Stimulated activated CD4-positive, alpha-beta T cell treated with anti-CD3 and anti-CD28 coated beads, Interleukin-12 subunit alpha, Interleukin-12 subunit beta, amount 100 ng/mL, for 24 hours (primary cell): ENCODE data around the gene CNOT11.
A peak's percentile ranks its signal among the peaks of the same experiment; 100 is the strongest.
"Not testable (repeated sequence)": the region's sequence is repeated elsewhere in the genome, so short reads cannot be mapped to it uniquely, and the experiment has no call there.

ENCODE experiments used
- DNase-seq, 2 experiments: peaks; one replicate each; pipeline ENCODE4 v3.0.0-alpha.2; 2020; ENCODE audit warnings: low read depth in 2 of 2

CNOT11 gene

DNA sequence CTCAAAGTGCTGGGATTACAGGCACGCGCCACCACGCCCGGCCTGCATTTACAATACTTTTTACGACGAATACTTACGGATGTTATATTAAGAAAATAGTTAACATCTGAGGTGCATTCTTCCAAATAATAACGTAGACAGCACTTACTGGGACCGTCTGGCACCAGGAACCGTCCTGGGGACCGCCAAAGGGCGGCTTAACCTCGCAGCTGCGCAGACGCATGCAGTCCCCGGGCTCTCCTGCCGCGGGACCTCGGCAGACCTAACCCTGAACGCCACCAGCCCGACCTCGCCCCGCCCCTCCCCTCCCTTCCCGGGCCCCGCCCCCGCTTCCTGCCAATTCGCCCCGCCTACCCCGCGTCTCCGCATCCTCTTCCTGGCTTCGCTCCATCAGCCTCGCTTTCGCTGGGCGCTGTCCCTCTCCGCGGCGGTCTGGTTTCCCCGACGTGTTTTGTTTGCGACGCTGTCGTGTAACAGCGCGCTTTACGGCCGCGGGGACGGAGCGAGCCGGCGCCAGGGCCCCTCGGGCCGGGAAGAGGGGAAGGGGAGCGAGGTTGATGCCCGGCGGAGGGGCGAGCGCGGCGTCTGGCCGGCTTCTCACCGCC lies at the start of gene CNOT11:
CNOT11 (plus strand) TSS at position 479 of the 605 bp plus-strand sequence; CDS start at position 558, 79 bp downstream.
- peak; percentile 98 to 99 for DNase-seq

GRCh38 chr2:101204400-101205115 lies 48.1 kb upstream of the CNOT11 start:
- DNase-seq = no peak

- peak in 1 of 2 experiments; percentile 32 for DNase-seq
These were observed 46.9 kb upstream of the CNOT11 start for GRCh38 chr2:101205521-101206479.

DNA sequence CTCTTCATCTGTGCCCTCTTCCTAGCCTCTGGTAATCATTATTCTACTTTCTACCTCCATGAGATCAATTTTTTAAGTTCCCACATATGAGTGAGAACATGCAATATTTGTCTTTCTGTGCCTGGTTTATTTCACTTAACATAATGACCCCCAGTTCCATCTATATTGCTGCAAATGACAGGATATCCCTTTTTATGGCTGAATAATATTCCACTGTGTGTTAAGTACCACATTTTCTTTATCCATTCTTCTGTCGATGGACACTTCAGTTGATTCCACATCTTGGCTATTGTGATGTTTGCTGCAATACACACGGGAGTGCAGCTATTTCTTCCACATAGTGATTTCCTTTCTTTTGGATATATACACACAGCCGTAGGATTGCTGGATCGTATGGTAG lies 43.9 kb upstream of the CNOT11 start:
- no peak for DNase-seq

- DNase-seq = no peak
These were observed 33.4 kb upstream of the CNOT11 start for GRCh38 chr2:101219246-101219645.

- not testable (repeated sequence) for DNase-seq
These were observed 32.6 kb upstream of the CNOT11 start for GRCh38 chr2:101220091-101220490.

DNA sequence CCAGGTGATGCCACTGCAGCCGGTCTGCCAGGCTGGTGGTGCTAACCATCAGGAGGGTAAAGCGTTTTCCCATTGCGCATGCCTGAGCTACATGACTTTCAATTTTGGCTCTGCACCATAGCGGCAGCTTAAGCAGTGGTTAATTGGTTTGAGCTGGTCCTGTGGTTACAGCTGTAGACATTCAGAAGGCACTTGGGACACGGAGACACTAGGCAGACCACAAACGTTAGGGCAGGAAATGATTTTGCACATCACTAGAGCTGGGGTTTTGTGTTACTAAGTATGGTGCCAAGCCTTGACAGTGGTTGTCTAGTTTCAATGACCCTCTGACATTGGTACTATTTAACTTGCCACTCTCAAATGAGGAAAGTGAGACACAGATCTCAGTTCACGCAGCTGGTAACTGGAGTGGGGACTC lies 28.9 kb upstream of the CNOT11 start:
- DNase-seq = peak; percentile 4 to 5

DNA sequence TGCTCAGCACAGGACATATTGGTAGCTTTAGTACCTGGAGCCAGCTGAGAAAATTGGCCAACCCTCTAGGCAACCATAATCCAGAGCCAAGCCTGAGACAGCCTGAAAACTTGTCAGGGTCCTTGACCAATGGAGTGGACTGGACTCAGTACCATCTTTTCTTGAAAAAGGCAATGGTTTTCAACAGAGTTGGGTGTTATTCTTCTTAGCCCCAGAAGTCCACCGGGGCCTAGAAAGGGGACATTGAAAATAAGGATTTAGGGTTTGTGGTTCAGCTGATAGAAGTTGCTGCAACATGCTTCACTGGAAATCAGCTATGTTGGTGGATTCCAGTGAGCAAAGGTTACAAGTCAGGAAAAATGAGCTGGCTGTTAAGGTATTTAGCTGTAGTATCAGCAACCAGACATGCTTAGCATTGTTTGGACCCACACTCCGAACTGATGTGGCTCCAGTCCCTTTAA lies 22.1 kb upstream of the CNOT11 start:
- no peak for DNase-seq

DNA sequence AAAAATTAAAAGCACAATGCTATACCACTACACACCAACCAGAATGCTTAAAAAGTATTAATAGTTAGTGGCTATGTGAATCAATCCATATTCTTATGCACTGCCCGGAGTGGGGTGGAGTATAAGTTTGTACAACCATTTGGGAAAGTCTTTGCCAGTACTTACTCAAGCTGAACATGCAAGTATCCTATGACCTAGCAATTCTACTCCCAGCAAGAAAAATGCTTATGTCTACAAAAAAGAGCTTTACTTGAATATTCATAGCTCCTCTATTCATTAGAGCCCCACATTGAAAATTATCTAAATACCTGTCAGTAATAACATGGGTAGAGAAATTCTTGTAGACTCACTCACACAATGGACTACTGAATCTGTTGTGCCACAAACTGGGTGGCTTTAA lies 21.4 kb upstream of the CNOT11 start:
- DNase-seq = no peak

DNA sequence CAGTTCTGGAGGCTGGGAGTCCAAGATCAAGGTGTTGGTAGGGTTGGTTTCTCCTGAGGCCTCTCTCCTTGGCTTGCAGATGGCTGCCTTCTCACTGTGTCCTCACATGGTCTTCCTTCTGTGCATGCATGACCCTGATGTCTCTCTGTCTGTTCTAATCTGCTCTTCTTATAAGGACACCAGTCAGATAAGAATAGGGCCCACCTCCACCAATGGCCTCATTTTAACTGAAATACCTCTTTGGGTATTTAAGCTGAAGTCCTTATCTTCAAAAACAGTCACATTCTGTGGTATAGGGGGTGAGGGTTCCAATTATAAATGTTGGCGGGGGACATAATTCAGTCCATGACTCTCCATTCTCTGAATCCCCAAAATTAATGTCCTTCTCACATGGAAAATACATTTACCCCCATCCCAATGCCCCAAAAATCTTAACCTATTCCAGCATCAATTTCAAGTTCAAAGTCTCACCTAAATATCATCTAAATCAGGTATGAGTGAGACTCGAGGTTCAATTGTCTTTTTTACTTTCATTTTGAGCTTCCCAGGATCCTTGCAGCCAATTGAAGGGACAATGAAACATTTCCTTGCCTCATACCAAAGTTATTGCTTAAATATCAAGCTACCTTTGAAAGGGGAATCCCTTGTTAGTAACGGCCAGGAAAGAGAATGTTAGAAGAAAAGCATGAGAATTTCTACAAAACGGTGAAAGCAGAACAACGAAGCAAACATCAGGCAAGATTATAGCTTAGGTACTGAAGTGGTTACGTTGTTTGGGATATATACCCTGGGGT lies 20.6 kb upstream of the CNOT11 start:
- DNase-seq = no peak

GRCh38 chr2:101232770-101233169 lies 19.9 kb upstream of the CNOT11 start:
- no peak for DNase-seq

DNA sequence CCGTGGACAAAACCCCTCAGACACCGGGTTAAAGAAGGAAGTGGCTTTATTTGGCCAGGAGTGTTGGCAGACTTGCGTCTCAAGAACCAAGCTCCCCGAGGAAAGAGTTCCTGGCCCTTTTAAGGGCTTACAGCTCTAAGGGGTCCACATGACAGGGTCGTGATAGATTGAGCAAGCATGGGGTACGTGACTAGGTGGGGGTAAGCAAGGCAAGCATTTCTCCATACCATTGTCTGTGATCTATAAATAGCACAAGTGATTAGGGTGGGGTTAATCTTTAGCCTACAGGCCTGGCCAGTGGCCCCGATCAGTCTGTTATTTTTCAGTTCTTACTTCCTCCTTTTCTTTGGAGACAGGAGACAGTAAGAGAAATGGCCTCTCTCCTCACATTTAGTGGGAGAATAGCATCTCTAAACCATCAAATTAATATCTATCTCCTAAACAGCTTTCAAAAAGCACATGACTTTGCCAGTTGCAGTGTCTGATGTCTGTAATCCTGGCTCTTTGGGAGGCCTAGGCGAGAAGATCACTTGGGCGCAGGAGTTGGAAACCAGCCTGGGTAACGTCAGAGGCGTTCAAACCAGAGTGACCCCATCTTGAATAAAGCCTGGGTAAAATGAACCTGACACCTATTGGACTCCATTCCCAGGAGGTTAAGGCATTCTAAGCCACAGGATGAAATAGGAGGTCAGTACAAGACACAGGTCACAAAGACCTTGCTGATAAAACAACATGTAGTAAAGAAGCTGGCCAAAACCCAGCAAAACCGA lies 18.3 kb upstream of the CNOT11 start:
- no peak for DNase-seq

DNA sequence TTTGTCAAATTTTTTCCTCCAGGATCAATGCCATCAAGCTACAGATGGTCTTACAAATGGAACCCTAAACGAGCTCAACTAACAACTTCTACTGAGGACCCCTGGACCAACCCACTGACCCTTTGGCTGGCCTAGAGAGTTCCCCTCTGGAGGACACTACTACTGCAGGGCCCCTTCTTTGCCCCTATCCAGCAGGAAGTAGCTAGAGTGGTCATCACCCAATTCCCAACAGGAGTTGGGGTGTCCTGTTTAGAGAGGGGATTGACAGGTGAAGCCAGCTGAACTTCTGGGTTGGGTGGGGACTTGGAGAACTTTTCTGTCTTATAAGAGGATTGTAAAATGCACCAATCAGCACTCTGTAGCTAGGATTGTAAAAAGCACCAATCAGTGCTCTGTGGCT lies 16.7 kb upstream of the CNOT11 start:
- not testable (repeated sequence) for DNase-seq

DNA sequence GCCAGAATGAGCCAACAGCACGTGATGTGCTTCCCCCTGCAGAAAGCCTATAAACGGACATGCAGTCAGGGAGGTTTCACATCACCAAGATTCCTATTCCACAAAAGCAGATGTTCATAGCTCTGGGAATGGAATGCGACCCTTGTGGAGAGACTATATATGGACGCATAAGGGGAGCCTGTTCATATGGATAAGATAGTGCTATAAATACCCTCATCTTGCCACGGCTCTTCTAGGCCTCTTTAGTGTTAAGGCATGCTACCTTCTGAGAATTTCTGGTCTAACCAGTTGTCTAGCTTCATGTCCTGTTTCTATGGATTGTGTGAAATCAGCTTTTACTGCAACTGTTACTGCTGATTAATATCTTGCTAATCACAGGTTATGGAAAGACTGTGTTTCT lies 14.7 kb upstream of the CNOT11 start:
- not testable (repeated sequence) for DNase-seq

- DNase-seq = no peak
These were observed 13.5 kb upstream of the CNOT11 start for GRCh38 chr2:101238930-101239759.

DNA sequence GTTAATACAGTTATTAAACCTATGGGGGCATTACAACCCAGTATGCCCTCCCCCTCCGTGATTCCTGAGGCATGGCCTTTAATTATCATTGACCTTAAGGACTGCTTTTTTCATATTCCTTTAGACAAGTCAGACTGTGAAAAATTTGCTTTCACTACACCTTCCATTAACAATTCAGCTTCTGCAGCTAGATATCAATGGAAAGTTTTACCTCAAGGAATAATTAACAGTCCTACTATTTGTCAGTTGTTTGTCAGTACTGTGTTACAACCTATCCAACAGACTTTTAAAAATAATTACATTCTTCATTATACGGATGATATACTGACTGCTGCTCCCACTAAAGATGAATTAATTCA lies 12.9 kb upstream of the CNOT11 start:
- not testable (repeated sequence) for DNase-seq

DNA sequence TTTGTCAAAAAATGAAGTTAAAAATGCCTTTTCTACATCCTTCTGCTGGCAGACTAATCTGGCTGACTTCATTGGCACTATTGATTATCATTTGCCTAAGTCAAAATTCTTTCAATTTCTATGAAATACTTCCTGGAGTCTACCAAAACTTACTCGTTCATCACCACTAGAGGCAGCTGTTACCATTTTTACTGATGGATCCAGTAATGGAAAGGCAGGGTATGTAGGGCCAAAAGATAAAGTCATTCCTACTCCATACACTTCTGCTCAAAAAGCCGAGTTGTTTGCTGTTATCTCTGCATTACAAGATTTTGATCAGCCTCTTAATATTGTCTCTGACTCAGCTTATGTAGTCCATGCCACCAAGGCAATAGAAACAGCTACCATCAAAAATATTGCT lies 12.0 kb upstream of the CNOT11 start:
- DNase-seq = not testable (repeated sequence)

- DNase-seq = no peak
These were observed 11.5 kb upstream of the CNOT11 start for GRCh38 chr2:101241158-101241557.

DNA sequence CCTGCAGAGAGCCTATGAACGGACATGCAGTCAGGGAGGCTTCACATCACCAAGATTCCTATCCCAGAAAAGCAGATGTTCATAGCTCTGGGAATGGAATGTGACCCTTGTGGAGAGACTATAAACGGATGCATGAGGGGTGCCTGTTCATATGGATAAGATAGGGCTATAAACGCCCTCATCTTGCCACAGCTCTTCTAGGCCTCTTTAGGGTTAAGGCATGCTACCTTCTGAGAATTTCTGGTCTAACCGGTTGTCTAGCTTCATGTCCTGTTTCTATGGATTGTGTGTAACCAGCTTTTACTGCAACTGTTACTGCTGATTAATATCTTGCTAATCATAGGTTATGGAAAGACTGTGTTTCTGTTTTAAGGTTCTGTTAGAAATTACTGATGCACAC lies 8.3 kb upstream of the CNOT11 start:
- not testable (repeated sequence) for DNase-seq

GRCh38 chr2:101244899-101245298 lies 7.8 kb upstream of the CNOT11 start:
- DNase-seq = not testable (repeated sequence)
